ENCODE results near the gene TRAF3IP1.

TRAF3IP1 gene

DNA sequence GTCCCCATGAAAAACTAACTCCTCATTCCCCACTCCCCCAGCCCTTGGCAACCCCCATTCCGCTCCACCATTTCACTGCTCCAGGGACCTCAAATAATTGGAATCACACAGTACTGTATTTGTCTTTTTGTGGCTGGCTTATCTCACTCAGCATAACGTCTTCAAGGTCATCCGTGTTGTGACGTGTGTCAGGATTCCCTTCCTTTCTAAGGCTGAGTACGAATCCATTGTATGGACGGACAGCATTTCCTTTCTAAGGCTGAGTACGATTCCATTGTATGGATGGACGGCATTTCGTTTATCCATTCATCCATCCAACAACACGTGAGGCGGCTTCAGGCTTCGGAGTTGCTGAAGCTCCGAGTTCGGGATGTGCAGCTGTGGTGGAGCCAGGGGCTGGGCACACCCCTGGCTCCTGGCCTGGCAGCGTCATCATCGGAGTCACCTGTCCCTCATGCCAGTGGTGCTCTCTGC is 105.2 kb downstream of the TRAF3IP1 start:
- no peak for ATAC-seq
- TF ChIP-seq ZFP3 (CRISPR knock-in tag; IDR thresholded peaks at IDR 0.05) (no peak), TOX (CRISPR knock-in tag; IDR thresholded peaks at IDR 0.05; ENCODE audit: borderline replicate concordance) (no peak)

DNA sequence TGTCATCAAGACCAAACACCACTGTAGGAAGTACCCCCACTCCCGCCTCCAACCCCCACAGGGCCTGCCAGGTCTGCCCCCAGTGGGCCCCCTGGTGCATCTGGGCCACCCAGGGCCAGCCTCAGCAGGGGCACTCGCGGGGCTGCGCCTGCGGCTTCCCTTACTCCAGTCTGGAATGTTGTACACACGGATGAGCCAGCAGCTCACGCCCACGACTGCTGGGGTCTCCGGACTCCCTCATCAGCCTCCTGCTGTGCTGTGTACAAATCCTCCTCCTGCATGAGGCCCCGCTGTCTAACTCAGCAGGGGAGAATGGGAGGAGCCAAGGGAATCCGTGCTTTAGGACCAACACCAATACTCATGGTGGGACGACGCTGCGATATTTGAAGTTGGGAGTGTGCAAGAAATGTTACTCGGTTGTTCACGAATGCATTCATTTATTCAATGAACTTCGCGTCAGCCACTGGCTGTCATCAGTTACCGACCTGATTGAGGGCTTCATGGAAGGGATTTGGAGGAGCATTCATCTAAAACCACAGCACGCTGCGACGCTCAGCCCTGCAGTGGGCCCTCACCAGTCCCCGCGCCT is 105.8 kb downstream of the TRAF3IP1 start:
- TF ChIP-seq RARB (CRISPR knock-in tag; IDR thresholded peaks at IDR 0.05), result no peak
- TF ChIP-seq TOX (CRISPR knock-in tag; IDR thresholded peaks at IDR 0.05; ENCODE audit: borderline replicate concordance), result no peak
- TF ChIP-seq, protein P1, sequence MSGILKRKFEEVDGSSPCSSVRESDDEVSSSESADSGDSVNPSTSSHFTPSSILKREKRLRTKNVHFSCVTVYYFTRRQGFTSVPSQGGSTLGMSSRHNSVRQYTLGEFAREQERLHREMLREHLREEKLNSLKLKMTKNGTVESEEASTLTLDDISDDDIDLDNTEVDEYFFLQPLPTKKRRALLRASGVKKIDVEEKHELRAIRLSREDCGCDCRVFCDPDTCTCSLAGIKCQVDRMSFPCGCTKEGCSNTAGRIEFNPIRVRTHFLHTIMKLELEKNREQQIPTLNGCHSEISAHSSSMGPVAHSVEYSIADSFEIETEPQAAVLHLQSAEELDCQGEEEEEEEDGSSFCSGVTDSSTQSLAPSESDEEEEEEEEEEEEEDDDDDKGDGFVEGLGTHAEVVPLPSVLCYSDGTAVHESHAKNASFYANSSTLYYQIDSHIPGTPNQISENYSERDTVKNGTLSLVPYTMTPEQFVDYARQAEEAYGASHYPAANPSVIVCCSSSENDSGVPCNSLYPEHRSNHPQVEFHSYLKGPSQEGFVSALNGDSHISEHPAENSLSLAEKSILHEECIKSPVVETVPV (CRISPR knock-in tag; IDR thresholded peaks at IDR 0.05), result no peak
- TF ChIP-seq ZNF565 (CRISPR knock-in tag; conservative IDR thresholded peaks at IDR 0.05; ENCODE audit: low read depth), result no peak
- TF ChIP-seq ARNTL (CRISPR knock-in tag; IDR thresholded peaks at IDR 0.05; ENCODE audit: borderline replicate concordance, low read depth), result no peak
- TF ChIP-seq, protein P2, sequence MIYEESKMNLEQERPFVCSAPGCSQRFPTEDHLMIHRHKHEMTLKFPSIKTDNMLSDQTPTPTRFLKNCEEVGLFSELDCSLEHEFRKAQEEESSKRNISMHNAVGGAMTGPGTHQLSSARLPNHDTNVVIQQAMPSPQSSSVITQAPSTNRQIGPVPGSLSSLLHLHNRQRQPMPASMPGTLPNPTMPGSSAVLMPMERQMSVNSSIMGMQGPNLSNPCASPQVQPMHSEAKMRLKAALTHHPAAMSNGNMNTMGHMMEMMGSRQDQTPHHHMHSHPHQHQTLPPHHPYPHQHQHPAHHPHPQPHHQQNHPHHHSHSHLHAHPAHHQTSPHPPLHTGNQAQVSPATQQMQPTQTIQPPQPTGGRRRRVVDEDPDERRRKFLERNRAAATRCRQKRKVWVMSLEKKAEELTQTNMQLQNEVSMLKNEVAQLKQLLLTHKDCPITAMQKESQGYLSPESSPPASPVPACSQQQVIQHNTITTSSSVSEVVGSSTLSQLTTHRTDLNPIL (CRISPR knock-in tag; IDR thresholded peaks at IDR 0.05; ENCODE audit: low read depth), result no peak
- peak; percentile 68 for ATAC-seq

DNA sequence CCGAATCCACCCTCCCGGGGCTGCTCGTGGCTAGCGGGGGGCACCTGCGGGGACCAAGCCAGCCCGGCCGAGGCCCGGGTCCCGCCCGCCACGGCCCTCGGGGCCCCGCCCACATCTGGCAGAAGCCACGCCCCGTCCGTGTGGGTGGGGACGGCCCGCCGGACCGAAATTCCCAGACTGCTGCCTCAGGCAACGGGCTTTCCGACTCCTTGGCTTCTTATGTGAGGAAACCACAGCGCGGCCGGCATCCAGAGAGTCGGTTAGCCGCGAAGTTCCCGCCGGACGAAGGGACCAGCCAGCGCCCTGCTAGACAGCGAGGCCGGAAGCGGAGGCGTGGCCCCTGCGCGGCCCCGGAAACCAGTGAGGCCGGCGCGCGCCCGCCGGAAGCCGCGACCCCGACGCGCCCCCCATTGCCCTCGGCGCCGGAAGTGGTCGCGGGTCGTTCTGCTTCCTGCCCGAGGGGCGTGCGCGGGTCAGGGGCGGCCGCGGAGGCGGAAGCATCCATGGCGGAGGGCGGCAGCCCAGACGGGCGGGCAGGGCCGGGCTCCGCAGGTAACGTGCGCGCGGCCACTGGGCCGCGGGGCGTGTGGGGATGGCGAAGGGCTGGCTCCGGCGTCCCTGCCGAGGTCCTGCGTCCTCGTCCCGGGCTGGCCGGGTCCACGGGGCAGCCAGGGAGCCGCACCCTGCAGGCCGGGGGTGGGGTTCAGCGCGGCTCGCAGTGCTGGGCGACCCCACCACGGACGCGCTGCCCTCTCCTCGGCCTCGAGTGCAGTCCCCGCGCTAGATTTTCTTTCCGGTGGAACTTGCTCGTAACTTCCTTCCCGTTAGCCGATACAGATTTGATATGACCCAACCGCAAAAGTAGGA is 106.5 kb downstream of the TRAF3IP1 start, which contains the start of gene ASB1:
Gene ASB1, plus strand, starts transcription at position 360 of the 867 bp plus-strand sequence. Its CDS starts 144 bp downstream, at position 504.
- no peak for TF ChIP-seq POU6F1 (CRISPR knock-in tag; IDR thresholded peaks at IDR 0.05; ENCODE audit: borderline replicate concordance, low read depth)
- TF ChIP-seq GLIS3 (CRISPR knock-in tag; IDR thresholded peaks at IDR 0.05), result no peak
- no peak for TF ChIP-seq ZNF8 (CRISPR knock-in tag; IDR thresholded peaks at IDR 0.05)
- TF ChIP-seq, protein P1 (CRISPR knock-in tag; IDR thresholded peaks at IDR 0.05), result no peak
- TF ChIP-seq PPARA (CRISPR knock-in tag; IDR thresholded peaks at IDR 0.05; ENCODE audit: borderline replicate concordance), result no peak
- no peak for TF ChIP-seq ZFP3 (CRISPR knock-in tag; IDR thresholded peaks at IDR 0.05)
- peak; percentile 33; the same call in 1 of the 2 replicates for TF ChIP-seq TSHZ2 (CRISPR knock-in tag; IDR thresholded peaks at IDR 0.05)
- TF ChIP-seq TOX (CRISPR knock-in tag; IDR thresholded peaks at IDR 0.05; ENCODE audit: borderline replicate concordance), result no peak
- ATAC-seq, result peak; percentile 86

DNA sequence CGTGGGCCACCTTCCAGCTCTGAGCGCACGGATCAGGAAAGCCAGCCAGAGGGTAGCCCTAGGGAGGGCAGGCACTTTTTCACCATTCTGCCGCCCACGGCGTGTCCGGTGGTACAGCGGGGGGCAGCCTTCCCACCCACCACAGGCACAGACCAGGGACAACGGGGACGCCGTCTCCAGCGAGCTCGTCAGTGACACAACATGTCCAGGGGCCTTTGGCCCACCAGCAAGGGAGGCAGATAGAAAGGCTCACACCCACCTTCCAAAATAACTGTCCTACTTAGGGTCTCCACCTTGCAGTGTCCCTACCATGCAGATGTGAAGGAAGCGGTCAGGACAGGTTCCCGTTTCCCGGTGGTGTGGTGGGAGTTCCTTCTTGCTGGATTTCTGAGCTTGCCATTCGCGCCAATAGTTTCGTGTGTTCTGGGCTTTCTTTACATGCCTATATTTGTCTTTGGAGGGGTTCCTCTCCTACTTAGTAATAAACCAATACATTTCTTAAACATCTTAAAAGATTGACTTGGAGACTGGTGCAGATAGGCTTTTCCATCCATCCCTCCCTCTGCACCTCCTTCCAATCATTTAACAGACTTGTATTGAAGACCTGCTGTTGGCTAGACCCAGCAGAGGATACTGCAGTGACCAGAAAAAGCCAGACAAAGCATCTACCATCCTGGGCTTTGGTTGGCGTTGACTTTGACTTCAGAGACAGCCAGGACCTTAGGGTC is 107.3 kb downstream of the TRAF3IP1 start:
- ATAC-seq, result peak; percentile 14
- TF ChIP-seq ZNF70 (CRISPR knock-in tag; IDR thresholded peaks at IDR 0.05), result no peak
- no peak for TF ChIP-seq ESRRG (CRISPR knock-in tag; IDR thresholded peaks at IDR 0.05)
- TF ChIP-seq POU6F1 (CRISPR knock-in tag; IDR thresholded peaks at IDR 0.05; ENCODE audit: borderline replicate concordance, low read depth), result no peak
- no peak for TF ChIP-seq ZFP3 (CRISPR knock-in tag; IDR thresholded peaks at IDR 0.05)
- no peak for TF ChIP-seq OSR1 (CRISPR knock-in tag; IDR thresholded peaks at IDR 0.05)
- TF ChIP-seq, protein P1 (CRISPR knock-in tag; IDR thresholded peaks at IDR 0.05), result no peak
- TF ChIP-seq ISL1 (CRISPR knock-in tag; IDR thresholded peaks at IDR 0.05), result no peak
- no peak for TF ChIP-seq RARB (CRISPR knock-in tag; IDR thresholded peaks at IDR 0.05)
- TF ChIP-seq PATZ1 (CRISPR knock-in tag; IDR thresholded peaks at IDR 0.05; ENCODE audit: borderline replicate concordance), result no peak
